NCI-H510A (cell line): ENCODE data around the gene GPI.
"Not testable (repeated sequence)": the region's sequence is repeated elsewhere in the genome, so short reads cannot be mapped to it uniquely, and the experiment has no call there.

ENCODE experiments used
- DNase-seq: peaks from one replicate; lab custom pipeline; 2025; lab: John Stamatoyannopoulos, UW

The GPI gene

DNA sequence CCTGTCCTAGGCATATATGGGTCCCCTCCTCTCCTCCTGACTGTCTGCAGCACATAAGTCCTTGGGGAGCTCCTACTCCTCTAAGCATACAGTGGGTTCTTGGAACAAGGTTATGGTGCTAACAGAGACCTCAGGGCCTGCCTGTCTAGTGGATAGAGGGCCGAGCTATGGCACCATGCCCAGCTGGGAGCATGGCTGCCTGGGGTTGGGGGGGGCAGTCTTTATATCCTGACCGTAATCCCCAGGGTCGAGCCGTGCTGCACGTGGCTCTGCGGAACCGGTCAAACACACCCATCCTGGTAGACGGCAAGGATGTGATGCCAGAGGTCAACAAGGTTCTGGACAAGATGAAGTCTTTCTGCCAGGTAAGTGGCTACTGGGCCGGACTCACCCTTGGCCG lies 3.3 kb downstream of the GPI start:
- DNase-seq: no peak

DNA sequence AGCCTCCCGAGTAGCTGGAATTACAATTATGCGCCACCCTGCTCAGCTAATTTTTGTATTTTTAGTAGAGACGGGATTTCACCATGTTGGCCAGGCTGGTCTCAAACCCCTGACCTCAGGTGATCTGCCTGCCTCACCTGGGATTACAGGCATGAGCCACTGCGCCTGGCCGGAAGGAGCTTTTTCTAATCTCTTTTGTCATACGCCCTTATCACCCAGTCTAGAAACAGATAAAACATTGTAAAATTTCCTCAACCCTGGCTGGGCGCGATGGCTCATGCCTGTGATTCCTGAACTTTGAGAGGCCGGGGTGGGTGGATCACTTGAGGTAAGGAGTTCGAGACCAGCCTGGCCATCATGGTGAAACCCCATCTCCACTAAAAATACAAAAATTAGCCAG lies 4.2 kb downstream of the GPI start:
- DNase-seq: not testable (repeated sequence)

DNA sequence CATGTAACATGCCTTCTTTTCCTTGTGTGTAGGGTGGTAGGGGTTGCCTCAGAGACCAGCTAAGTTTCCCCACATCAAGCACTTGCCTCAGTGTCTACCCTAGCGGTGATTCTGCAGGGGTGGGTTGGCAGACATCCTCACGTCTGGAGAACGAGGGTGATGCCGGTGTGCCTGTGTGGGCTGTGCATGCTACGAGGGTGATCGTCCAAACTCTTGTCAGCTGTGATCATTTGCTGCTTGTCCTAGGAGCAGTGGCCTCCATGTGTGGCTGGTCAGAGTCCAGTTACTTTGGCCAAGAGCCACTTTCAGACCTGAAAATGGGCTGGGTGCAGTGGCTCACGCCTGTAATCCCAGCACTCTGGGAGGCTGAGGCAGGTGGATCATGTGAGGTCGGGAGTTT lies 5.1 kb downstream of the GPI start:
- no peak for DNase-seq

DNA sequence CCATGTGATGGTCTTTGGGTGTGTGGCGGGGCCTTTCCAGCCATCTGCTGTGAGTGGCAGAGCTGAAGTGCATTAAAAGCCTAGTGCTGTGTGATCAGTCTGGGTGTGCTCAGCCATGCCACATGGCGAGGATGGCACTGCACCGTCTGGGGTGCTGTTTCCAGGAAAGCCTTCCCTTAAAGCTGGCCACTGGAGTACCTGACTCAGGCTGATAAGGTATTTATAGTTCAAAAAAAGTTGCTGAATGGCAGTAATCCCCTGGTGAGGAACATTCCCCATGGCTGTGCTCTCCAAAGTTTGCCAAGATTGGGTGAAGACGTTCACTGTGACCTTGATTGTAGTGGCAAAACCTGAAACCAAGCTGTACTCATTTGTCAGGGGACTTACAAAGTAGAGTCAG lies 6.0 kb downstream of the GPI start:
- no peak for DNase-seq

DNA sequence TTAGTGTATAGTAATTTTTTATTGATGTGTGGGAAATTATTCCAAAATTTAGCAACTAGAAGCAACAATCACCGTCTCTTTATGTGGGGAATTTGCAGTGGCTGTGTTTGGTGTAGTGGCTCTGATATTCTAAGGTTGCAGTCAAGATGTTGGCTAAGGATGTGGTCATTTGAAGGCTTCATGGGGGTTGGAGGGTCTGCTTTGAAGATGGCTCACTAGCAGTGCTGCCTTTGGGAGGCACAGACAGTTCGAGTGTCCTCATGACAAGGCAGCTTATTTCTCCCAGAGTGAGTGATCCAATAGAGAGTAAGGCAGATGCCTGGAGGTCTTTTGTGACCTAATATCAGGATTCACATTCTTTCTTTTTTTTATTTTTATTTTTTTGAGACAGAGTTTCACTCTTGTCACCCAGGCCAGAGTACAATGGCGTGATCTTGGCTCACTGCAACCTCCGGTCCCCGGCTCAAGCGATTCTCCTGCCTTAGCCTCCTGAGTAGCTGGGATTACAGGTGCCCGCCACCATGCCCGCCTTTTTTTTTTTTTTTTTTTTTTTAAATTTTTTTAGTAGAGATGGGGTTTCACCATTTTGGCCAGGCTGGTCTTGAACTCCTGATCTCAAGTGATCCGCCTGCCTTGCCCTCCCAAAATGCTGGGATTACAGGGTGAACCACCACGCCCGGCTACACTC lies 8.7 kb downstream of the GPI start:
- no peak for DNase-seq

DNA sequence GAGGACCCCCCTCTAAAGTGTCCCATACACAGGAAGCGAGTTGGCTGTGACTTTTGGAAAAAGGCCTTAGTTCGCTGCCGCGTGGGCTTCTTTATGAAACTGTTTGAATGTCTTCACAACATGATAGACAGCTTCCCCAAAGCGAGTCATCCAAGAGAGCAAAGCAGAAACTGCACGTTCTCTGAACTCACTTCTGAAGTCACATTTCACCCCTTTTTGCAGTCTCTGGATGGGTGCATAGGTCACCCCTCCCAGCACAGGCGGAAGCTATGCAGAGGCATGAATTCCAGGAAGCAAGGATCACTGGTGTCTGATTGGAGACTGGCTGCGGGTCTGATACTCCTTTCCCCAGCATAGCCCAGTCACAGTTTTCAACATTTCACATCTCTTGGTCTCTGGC lies 10.6 kb downstream of the GPI start:
- no peak for DNase-seq

DNA sequence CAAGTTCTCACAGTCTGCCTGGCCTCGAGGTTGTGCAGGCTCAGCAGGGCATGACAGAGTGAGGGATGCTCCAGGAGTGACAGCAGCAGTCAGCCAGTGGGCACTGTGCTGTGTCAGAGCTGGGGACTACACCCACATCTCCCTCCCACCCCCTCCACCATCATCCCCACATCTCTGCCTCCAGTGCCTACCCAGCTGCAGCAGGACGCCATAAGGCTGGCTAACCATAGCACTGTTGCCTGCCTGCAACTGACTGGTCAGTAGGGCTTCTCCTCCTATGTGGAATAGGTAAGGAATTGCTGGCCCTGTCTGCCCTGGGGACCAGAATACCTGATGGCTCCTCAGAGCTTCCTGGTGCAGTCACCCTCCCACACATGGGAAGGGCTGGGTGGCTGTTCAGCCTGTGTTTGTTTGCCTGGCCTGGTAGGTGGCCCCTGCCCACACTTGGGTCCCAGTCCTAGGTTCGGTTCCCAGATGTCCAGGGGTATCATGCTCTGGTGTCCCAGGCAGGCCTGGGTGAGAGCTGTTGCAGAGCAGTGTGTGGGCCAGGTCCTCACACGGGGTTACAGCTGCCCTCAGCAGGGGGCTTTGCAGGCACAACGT lies 15.7 kb downstream of the GPI start:
- no peak for DNase-seq

DNA sequence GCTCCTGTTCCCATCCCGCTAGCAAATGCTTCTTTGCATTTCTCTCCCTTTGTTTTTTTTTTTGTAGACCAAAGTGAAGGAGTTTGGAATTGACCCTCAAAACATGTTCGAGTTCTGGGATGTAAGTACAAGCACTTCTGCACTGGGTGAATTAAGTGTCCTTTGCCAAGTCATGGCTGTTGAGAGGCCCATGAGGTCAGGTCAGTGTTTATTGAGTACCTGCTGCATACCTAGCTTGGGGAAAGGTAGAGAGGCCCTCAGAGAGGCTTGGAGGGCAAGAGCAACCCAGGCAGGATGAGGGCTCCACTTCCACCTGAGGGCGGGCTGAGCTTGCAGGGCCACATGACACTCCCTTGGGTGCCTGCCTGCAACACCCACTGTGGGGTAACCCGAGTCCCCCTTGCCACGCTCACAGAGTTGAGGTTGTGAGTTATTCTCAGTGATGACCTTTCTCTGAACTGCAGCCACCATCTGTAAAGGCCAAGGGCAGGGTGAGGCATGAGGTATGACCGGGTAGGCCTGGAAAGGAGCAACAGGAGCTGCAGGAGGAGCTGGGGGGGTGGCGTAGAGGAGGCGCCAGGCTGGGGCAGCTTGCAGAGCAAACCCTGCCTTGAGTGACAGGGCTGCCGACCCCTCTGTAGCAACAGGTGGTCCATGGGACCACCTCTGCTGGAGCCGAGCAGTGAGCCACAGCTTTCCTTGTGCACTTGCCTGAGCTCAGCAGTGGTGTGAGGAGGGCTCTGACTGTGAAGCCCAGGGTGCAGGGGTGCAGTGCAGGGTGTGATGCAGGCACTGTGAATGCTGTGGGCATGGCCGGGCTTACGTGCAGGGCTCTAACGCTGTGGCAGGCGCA lies 16.6 kb downstream of the GPI start:
- DNase-seq: no peak

DNA sequence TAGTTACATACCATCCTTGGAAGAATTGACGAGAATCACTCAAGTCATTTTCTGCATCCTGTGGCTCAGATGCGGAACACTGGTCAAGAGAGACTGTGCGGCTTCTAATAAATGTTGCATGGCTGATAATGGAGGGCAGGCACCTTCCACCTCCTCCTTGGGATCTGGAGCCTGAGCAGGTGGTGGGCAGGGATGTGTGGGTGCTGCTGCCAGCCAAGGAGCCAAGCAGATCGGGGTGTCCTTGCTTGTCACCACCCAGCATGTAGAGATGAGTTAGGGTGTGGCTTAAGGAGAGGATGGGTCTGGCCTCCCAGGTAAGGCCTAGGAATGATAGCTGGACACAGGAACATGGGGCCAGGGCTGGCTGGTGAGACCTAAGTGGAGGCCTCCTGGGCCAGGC lies 17.5 kb downstream of the GPI start:
- no peak for DNase-seq

DNA sequence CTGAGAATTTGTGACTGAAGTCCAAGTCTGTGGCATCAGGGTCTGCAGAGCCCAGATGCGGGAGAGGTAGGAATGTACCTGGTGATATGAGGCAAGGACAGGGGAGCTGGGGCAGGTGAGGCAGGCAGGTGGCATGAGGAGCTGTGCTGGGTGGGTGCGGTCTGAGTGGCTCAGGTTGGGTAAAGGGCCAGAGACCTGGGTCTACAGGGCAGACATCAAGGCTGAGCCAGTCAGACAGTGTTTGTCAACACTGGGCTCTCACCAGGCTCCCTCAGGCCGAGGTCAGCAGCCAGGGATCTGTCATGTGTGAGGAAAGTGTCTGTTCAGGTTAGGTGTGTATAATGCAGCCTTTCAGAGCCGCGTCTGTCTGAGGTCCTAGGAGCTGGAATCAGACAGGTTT lies 18.6 kb downstream of the GPI start:
- DNase-seq: no peak

DNA sequence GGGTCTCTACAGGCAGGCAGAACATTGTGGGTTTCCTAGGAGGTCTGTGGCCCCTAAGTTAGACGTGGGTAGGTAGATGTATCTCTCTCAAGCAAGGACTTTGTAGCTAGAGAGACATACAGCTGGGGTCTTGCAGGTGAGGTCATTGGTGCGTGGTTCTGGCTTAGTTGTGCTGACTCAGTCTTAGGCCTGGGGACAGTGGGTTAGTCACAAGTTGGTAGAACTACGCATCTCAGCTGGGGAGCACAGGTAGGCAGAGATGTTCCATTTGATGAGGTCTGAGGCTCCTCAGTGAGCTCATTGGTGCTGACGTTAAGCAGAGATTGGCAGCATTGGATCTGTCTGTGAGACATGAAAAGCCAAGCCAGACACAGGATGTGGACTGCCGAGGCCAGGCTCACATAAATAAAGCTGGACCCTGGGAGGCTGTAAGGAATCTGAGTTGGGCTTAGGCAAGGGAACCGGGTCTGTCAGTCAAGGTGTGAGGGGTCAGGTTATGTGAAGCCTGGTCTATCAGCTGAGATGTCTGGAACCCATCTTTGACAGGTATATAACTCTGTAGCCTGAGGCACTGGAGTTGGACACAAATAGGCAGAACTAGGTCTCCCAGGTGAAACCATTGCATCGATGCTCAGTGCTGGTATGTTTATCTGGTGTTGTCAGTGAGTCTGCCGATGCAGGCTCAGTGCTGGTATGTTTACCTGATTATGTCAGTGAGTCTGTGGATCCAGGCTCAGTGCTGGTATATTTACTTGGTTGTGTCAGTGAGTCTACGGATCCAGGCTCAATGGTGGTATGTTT lies 21.8 kb downstream of the GPI start:
- no peak for DNase-seq

DNA sequence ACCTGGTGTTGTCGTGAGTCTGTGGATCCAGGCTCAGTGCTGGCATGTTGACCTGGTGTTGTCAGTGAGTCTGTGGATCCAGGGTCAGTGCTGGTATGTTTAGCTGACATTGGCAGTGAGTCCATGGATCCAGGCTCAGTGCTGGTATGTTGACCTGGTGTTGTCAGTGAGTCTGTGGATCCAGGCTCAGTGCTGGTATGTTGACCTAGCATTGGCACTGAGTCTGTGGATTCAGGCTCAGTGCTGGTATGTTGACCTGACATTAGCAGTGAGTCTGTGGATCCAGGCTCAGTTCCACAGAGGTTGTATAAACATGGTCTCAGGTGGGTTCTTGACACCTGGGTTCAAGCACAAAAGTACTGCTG lies 22.4 kb downstream of the GPI start:
- DNase-seq: no peak

DNA sequence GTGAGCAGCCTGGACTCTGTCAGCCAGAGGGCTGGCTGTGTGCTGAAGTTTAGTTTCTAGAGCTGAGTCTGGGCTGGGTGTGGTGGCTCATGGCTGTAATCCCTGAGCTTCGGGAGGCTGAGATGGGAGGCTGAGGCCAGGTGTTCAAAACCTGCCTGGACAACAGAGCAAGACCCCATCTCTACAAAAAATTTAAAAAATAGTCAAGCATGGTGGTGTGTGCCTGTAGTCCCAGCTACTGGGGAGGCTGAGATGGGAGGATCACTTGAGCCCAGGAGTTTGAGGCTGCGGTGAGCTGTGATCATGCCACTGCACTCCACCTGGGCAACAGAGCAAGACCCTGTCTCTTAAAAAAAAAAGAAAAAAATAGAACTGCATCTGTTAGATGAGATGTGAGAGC lies 23.7 kb downstream of the GPI start:
- not testable (repeated sequence) for DNase-seq

DNA sequence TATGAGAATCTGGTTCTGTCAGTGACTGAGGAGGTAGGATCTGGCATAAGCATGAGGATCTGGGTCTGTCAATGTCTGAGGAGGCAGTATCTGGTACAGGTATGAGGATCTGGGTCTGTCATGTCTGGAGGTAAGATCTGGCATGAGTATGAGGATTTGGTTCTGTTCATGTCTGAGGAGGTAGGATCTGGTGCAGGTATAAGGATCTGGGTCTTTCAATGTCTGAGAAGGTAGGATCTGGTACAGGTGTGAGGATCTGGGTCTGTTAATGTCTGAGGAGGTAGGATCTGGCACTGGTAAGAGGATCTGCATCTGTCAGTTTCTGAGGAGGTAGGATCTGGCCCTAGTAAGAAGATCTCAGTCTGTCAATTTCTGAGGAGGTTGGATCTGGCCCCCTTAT lies 26.8 kb downstream of the GPI start:
- no peak for DNase-seq

DNA sequence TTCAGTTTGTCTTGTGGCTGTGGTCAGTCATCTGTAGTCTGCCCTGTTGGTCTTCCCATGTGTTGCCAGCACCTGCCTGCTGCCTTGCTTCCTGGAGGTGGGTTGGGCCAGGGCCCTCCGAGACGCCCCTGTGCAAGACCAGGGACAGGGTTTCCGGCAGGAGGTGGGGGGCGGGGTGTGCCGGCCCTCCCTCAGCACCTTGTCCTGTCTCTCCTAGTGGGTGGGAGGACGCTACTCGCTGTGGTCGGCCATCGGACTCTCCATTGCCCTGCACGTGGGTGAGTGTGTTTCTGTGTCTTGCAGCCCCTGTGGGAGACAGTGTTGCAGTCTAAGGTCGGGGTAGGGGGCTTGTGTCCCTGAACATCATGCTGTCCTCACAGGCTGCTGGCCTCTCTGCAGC lies 28.0 kb downstream of the GPI start:
- no peak for DNase-seq

DNA sequence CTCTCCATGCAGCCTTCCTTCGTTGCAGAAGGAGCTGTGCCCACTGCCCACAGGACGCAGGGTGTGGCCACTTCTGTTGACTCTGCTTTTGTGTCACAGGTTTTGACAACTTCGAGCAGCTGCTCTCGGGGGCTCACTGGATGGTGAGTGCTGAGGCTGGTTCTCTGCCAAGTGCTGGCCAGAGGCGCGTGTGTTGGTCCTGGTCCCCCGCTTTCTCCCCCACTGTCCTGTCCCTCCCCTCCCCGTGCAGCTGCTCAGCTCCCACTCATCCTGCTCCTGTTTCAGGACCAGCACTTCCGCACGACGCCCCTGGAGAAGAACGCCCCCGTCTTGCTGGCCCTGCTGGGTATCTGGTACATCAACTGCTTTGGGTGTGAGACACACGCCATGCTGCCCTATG lies 28.6 kb downstream of the GPI start:
- DNase-seq: no peak

DNA sequence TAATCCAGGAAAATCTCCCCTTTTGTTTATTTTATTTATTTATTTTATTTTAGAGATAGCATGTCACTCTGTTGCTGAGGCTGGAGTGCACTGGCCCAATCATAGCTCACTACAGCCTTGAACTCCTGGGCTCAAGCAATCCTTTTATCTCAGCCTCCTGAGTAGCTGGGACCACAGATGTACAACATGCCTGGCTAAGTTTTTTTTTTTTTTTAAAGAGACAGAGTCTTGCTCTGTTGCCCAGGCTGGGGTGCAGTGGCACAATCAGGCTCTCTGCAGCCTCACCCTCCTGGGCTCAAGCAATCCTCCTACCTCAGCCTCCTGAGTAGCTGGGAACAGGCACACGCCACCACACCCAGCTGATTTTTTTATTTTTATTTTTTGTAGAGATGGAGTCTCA lies 32.9 kb downstream of the GPI start:
- DNase-seq: no peak

DNA sequence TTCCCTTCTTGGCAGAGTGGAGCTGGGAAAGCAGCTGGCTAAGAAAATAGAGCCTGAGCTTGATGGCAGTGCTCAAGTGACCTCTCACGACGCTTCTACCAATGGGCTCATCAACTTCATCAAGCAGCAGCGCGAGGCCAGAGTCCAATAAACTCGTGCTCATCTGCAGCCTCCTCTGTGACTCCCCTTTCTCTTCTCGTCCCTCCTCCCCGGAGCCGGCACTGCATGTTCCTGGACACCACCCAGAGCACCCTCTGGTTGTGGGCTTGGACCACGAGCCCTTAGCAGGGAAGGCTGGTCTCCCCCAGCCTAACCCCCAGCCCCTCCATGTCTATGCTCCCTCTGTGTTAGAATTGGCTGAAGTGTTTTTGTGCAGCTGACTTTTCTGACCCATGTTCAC lies 34.9 kb downstream of the GPI start:
- DNase-seq: no peak

DNA sequence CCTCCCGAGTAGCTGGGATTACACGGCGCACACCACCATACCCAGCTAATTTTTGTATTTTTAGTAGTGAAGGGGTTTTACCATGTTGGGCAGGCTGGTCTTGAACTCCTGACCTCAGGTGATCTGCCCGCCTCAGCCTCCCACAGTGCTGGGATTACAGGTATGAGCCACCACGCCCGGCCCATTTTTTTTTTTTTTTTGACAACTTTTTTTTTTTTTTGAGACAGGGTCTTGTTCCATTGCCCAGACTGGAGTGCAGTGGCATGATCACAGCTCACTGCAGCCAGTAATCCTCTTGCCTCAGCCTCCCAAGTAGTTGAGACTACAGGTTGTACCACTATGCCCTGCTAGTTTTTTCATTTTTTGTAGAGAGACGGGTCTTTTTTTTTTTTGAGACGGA lies 35.8 kb downstream of the GPI start:
- not testable (repeated sequence) for DNase-seq

DNA sequence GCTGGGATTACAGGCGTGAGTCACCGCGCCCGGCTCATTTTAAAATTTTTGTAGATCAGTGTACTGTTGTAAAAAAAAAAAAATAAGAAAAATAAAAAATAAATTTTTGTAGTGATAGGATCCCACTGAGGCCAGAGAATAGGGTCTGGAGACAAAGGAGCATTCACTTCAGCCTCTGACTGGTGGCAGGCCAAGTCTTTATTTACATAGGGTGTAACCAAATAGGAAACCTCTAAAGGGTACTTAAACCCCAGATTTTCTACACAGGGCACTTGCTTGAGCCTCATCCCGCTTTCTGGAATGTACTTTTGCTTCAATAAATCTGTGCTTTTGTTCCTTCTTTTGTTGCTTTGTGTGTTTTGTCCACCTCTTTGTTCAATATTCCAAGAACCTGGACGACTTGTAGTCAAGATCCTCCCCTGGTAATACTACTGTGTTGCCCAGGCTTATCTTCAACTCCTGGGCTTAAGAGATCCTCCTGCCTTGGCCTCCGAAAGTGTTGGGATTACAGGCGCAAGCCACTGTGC lies 37.1 kb downstream of the GPI start:
- DNase-seq: no peak

DNA sequence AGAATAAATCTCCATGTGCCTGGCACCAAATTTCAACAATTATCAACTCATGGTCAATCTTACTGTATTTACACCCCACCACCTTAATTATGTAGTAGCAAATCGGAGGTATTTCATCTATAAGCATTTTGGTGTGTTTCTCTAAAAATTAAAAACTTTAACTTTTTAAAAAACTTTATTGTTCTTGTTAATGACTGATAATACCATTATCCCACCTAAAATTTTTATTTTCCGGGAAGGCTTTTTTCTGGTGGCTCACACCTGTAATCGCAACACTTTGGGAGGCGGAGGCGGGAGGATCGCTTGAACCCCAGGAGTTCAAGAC lies 38.8 kb downstream of the GPI start:
- DNase-seq: no peak

DNA sequence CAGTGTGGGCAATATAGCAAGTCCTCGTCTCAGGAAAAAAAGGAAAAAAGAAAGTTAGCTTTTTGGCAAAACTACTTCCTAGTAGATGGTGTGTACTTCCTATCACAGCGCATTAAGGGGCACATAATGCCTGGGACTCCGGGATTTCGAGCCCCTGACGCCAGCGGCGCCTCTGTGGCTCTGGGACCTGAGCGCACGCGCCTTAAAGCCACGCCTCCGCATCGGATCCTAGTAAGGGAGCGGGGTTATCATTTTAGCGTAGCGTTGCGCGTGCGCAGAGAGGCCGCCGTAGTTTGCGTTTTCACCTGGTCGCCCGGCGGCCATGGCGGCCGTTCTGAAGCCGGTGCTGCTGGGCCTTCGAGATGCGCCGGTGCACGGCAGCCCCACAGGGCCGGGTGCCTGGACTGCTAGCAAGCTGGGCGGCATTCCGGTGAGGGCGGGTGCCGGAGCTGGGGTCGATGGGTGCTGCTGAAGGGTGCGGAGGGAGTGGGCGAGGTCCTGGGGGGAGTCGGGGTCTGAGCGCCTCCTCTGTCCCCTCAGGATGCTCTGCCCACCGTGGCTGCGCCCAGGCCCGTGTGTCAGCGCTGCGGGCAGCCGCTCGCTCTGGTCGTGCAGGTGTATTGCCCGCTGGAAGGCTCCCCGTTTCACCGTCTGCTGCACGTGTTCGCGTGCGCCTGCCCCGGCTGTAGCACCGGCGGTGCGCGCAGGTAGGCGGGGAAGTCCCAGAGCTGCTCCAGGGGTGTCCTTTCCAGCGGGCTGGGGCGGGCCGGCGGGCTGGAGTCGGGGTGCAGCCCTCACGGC lies 39.3 kb downstream of the GPI start, which contains the start of gene PDCD2L:
PDCD2L (plus strand) TSS at position 291 of the 801 bp plus-strand sequence; CDS start at position 323, 32 bp downstream.
- DNase-seq: peak; percentile 85
